ELF-1 (cell line): ENCODE results near the gene FRMD4A.

Experiments
- DNase-seq: peaks from one replicate; pipeline ENCODE4 v3.0.0-alpha.2; 2016; ENCODE audit warnings: low read depth, low spot score

The FRMD4A gene

DNA sequence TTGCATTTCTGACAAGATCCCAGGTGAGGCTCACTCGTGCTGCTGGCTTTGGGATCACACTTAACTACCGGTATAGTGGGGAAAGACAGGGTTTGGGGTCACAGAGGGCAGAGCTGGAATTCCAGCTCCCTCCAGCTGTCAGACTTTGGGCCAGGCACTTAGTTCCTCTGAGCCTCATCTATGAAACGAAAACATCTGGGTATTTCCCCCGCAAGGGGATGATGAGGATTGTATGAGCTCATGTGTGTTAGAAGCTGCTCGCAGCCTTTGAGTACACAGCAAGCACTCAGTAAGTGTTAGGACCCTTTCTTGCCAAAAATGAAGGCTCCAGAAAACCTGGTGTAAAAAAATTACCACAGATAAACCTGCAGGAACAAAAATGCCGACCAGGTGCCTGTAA lies 677.9 kb downstream of the FRMD4A start:
- DNase-seq = no peak

DNA sequence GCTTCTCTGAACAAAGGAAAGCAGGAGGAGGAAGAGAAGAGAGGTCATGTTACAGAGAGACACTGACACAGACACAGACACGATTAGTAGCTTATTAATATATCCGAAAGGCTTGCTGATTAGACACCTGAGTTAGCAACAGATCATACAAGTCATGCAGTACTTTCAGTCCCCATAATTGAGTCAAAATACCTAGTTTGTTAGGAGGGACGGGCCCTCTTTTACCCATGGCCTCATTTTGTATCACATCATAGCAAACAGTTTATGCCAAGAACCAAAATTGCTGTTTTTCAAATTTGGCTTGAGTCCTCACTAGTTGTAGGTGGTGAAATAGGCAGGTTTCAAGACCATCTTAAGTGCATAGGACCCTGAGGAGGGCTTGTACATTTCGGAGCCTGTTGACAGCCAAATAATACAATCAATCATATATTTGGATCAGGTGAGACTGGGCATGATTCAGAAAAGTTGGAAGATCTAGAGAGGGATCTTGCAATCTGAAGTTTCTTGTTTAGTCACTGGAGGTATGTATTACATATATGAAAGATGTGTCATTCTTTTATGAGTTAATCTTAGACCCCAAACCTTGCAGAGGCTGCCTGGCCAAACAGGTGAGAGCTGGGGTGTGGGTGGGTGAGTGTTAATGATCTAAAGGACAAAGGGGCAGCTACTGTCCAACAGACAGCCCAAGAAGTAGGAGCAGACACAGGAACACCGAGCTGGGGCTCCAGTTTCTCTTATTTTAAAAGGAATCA lies 678.6 kb downstream of the FRMD4A start:
- DNase-seq = no peak

DNA sequence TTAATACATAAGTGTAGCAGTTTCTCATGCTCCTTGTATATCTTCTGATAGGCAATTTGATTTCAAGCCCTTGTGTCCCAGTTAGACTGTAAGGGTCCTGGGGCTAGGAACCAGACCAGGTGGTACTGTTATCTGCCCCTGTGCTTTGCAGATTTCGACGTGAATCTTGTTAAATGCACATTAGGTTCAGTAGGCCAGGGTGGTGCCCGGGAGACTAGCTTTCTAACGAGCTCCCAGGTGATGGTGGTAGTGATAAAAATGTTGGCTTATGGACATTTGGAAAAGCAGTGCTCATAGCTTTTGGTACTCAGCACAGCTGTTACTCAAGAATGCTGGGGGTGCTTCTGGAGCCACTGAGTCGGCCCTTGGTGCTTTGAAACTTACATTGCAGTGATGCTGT lies 679.8 kb downstream of the FRMD4A start:
- no peak for DNase-seq

DNA sequence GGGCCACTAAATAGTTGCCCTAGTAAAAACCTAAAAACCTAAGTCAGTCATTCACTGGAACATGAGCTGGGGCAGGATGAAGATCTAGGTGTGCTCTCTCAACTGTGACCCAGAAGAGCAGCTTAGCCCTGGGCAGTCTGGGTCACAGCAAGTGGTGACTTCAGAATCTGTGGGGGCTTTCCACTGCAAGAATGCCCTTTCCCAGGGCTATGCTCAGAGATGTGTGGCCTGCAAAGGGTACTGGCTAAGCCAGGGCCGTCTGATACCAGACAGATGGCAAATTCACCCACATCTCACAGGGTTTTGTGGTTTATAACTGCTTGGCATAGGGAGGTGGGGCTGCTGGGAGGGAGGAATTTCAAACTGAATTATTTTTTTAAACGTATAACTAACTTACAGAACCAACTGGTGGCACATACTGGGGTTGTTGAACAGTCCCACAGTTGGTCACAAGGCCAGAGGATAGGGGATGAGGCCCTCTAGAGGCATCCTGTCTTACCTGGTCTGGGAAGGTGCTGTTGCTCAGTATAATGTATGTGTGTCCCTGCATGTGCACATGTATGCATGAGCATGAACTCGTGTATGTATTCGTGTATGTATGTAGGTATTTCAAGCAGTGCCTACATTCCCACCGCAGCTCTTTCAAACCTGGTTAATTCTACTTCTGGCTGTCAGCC lies 680.7 kb downstream of the FRMD4A start:
- no peak for DNase-seq

DNA sequence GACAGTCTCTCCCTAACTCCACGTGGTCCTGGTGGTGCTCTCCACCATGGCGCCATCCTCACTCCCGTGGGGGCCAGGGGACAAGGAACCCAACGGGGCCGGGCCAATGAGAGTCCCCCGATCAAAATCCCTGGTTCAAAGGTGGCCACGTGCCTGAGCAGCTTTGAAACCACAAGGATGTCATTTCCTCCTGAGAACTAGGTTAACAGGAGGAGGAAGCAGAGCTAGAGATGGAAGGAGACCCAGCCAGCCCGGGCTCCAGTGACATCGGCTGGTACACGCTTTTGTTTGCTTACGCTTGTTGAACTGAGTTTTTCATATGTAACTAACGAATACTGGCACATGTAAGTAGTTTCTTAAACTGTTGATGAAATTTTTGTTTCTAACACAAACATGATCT lies 682.3 kb downstream of the FRMD4A start:
- DNase-seq = no peak

DNA sequence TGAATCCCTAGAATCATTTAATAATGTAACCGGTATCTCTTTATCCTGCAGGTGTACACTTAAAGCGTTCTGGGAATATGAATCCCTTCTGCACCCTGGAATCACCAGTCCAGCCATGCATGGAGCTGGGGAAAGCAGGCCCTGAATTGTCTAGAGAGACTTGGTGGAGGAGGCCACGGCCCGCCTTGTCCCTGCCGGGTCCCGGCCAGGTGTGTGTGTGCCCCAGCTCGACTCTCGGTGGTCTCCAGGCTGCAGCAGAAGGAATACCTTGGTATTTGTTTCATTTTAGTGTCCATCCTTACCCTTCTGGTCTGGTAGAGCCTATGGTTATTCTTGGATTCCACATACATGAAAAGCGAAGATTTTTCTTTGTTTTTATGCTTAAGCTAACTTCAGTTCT lies 685.9 kb downstream of the FRMD4A start:
- no peak for DNase-seq

DNA sequence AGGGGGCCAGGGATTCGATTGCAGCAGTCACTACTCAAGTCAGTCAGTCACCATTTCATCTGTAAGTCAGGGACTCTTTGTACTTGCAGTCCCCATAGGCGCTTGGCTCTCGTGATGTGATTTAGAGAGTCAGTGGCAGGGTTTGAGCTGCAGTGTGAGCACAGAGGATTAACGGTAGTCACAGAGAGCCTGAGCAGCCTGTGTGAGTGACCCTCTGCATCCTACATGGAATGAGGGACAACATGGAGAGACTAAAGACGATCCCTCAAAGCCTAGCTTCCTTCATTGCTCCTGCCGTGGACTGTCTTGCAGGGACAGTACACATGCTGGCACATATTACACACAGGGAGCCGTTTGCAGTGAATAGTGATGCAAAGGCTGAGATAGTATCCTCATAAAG lies 687.7 kb downstream of the FRMD4A start:
- no peak for DNase-seq

DNA sequence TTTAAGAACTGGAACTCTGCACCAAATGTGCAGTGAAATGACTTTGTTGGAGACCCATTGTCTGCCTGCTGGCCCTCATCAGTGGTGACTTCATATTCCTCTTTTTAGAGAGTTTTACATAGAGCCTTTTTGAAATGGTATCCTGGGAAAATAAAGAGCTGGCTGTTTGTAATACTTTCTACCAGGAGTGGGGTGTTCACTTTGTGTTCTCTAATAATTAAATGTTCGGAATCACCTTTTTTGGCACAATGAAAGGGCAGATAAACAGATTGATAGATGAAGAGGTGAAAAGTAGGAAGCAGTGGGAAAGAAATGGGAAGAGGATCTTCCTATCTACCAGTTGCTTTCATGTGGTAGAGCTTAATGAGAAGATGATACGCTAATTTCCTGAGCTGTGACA lies 688.4 kb downstream of the FRMD4A start:
- DNase-seq = no peak

DNA sequence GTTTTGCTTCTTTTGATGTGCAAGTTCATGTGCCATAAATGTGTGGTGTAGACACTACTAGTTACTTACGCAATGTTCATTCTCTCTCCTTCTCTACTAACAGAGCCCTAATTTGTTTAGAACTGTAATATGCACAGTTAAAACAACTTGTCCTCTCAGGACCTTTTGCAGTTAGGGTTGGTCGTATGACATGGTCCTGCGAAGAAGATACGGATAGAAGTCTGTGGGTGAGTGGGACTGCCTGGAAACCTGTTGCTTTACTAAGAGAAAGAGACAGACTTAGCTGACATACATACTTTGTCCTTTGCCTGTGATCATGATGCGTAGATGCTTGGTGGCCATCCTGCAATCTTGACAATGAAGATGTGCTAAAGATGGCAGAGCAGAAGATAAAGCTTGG lies 692.8 kb downstream of the FRMD4A start:
- DNase-seq = no peak

DNA sequence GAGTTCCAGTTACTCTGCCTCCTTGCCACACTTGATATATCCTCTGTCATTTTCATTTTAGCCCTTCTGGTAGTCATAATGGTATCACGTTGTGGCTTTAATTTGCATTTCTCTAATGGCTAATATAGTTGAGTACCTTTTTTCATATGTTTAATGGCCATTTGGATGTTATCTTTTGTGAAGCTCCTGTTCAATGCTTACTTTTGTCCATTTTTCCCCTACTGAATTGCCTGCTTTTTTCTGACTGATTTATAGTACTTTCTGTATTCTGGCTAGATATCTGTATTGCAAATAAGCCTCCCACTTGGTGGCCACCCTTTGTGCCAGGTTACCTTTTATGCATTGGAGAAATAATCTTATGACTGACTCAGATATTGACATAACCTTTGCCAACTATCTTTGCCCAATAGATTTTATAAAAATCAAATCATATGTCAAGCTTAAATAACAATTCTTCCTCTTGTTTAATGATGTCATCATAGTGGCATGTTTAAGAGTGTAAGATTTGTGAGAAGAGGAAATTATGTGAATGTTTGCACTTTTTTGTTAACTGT lies 693.3 kb downstream of the FRMD4A start:
- no peak for DNase-seq

DNA sequence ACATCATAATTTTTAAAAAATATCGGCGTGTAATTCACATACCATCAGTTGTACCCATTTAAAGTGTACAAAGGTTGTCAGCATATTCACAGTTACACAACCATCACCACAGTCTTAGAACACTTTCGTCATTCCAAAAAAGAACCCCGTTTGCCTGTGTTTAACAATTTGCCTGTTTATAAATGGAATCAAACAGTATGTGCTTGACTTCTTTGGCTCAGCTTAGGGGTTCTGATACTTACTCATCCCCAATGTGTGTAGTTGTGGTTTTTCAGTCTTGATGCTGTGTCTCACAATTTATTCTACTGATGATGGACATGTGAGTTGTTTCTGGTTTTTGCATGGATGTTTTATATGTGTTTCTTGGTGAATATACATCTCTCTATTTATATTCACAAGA lies 693.9 kb downstream of the FRMD4A start:
- DNase-seq = no peak

DNA sequence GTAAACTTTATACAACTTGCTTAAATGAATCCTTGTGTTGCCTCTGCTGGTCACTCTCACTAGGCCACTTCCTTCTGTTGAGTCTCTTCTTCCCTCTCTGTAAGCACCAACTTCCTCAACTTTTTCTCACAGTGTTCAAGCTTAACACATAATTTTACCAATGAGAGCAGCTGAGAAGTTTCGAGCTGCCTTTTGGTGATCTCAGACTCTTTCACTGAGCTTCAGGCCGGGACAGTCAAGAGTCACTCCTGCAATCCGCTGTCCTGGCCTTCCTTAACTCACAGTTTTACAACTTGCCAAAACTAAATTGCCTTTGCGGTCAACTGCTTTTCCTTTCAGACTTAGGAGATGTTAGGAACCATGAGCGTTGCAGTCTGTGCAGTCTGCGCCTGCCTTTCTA lies 696.5 kb downstream of the FRMD4A start:
- DNase-seq = no peak

DNA sequence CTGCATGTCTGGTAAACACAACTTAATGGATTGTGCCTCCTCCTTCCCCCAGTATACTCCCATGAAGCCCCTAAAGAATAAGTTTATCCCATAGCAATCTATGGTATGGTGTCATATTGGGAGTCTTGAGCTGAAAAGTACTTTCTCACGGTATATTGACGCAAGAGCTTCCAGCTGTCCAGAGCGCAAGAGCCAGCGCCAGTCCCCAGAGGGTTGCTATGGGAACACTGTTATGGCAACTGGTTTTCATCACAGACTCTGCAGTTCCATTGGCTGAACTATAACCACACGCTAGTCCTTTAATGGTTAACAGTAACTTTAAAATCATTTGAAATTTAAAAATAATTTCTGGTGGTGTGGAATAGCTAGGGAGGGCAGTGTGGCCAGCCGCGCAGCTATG lies 697.0 kb downstream of the FRMD4A start:
- no peak for DNase-seq

DNA sequence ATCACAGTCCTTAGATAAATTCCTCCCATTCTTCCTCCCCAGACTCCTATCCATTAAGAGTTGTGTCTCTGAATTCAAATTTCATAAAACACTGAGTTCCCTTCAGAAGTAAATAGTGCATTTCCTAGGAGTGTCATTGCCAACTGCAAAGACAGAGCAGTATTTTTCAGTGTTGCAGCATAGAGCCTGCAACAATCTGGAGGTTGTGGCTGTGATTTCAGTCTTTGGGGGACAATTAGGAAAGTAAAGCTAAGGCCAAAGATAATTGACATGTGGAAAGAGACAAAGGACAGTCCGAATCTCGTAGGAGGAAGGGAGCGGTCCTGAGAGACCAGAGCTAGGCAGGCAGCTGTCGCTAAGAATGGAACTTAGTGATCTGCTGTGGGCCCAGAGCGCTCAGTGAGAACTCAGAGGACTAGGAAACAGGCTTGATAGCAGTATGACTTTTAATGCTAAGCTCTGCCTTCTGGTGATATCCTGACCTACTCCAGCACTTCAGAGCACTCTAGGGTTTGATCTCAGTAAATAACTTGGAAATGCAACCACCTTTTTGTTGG lies 697.8 kb downstream of the FRMD4A start:
- no peak for DNase-seq

DNA sequence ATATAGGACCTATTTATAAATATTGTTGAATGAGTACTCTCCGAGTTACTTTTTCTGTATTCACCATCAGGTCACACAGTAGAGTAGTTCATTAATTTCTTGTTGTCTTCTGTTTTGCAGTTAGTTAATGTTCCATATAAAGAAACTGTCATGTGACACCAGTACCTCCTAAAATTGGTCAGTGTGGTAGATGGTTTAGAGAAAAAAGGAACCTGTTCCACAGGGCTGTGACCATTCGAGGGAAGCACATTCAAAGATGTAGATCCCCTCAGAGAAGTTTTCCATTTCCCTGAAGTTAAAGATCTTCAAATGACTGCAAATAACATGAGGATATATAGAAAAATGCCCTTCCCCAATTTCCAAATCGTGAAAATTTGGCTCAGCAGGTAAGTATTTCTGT lies 698.3 kb downstream of the FRMD4A start:
- DNase-seq = no peak

DNA sequence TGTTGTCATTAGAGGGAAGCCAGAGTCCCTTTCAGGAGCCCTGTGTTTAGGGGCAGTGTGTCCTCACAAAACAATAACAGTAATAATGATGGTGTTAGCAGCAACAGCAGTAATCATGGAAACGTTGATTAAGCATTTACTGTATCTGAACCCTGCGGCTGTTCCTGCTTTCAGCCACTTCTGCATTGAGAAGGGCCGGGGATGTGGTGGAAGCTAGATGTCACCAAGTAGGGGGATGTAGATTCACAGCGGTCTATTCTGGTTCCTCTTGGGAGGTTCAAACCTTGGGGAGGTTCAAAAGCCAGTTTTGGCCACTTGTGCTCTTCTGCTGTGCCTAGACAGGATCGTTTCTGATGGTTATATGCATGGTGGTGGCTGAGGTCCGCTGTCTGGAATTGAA lies 699.1 kb downstream of the FRMD4A start:
- DNase-seq = no peak

DNA sequence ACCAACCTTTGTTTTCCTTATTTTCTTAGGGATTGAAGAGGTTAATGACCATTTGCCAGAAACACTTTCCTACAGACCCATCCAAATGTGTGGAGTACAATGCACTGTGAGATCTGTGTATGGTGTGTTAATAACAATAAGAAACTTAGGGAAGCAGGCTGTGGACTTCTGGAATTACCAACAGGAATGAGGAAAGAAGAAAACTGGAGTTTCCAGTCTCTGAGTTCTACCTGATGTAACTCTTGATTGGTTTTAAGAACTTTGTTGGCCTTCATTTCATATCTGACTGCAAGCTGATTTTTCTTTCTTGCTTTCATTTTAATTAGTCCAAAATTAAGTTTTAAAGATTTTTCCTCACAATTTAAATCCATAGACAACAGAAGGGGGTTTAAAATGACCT lies 700.5 kb downstream of the FRMD4A start:
- no peak for DNase-seq

DNA sequence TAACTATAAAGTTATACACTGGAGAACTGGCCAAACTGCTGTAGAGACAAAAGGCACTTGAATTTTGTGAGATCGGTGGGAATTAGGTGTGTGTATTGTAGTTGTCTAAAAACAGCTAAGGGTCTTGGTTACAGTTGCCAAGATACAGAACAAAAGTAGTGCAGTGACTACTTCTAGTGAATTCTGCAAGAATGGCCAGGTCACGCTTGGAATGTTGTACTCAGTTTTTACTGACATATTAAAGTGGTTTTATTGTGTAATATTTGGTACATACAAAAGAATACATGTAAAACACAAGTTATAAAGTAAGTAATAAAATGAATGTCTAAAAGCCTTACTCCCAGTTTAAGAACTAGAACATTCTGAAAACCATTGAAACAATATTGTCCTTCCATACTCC lies 701.6 kb downstream of the FRMD4A start:
- no peak for DNase-seq

DNA sequence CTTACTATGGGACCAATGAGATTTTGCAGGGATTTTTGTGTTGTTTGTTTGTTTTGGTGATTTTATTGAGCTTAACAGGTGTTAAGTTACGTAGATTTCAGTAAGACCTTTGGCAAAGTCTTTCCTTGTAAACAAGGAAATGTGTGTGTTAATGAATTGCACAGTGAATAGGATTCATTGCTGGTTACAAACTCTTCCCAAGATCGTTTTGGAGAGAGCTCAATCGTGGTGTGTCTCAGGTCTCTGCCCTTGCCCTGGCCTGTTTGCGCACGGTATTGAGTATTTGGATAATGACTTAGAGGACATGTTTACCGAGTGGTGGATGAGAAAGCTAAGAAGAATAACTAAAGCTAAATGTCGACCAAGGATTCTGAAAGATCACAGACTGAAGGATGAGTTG lies 702.1 kb downstream of the FRMD4A start:
- DNase-seq = no peak

DNA sequence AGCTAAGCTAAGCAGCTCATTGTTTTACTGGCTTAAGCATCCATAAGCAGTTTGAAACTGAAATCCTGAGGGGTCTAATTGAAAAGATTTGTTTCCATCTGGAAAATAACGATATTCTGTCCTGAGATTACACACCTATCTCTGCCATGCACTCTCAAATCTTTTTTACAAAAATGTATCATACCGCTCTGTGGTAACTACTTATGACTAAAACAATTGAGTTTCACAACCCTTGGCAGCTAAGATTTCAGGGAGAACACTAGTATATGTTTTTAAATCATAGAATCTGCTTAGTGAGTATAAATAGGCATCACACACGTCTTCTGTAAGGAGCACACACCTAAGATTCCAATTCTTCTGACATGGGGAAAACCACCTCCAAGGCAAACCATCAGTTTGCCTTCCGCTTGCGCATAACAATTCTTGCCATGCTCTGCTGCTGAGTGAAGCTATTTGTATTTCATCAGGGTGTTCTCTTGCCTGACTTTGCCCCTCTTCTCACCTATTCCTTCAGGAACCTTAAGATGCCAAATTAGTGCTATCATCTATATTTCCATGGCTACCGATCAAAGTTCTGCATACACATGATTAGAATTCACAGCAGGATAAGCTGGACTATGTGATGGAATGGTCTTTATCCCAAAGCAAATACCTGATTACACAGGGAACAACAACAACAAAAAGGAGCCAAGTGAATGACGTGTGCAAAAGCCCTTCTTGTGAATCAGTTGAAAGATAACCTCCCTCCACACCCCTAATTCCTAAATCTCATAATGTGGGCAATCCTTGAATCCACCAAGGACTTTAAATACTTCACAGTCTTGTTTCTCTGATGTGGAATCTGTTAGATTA lies 703.0 kb downstream of the FRMD4A start:
- no peak for DNase-seq

DNA sequence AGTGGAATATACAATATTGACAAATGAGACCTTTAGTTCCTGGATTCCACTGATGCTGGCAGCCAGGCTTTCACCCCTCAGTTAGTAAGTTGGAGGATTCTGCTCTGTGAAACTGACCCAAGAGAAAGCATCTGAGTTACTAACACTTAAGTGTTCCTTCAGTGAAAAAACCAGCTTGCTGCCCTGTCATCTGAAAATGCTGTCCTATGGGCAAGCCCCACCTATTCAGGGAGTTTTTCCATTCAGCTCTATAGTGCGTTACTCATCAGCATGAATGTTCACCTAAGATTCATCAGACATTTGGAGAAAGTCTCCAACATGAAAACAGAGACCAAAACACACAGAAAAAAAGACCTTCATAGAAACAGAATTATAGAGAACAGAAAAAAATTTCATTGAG lies 706.1 kb downstream of the FRMD4A start:
- no peak for DNase-seq

DNA sequence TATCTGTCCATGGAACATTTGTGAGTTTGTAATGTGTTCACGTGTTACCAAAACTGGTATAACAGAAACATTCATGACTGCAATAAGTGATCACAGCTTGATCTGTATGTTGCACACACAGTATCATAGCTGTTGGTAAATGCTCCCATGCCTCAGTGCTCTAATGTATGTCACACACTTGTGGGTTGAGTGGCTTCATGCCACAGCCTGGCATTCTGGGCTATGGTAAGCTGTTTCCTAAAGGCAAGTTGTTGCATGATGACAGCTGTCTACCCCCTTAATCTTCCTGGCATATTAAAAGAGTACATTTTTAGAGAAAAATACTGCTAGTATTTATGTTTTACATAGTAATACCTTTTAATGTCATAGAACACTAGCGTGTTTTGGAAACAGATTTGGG lies 708.8 kb downstream of the FRMD4A start:
- DNase-seq = no peak
